GM20000 (cell line): ENCODE results near the gene IMMT.

ENCODE experiments used
- DNase-seq: peaks from one replicate; pipeline ENCODE4 v3.0.0; 2012; ENCODE audit warnings: low spot score
- TF ChIP-seq, protein P1 (sequence below): IDR thresholded peaks from 2 replicates; pipeline ENCODE4 v1.5.1; 2012; ENCODE audit warnings: mild to moderate bottlenecking, control low read depth; ENCODE audit errors: extremely low read depth, missing control alignments

The IMMT gene

GRCh38 chr2:86175828-86176227, 19.4 kb downstream of the IMMT start:
- TF ChIP-seq, protein P1, sequence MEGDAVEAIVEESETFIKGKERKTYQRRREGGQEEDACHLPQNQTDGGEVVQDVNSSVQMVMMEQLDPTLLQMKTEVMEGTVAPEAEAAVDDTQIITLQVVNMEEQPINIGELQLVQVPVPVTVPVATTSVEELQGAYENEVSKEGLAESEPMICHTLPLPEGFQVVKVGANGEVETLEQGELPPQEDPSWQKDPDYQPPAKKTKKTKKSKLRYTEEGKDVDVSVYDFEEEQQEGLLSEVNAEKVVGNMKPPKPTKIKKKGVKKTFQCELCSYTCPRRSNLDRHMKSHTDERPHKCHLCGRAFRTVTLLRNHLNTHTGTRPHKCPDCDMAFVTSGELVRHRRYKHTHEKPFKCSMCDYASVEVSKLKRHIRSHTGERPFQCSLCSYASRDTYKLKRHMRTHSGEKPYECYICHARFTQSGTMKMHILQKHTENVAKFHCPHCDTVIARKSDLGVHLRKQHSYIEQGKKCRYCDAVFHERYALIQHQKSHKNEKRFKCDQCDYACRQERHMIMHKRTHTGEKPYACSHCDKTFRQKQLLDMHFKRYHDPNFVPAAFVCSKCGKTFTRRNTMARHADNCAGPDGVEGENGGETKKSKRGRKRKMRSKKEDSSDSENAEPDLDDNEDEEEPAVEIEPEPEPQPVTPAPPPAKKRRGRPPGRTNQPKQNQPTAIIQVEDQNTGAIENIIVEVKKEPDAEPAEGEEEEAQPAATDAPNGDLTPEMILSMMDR: no peak
- no peak for DNase-seq

GRCh38 chr2:86174445-86174844, 20.8 kb downstream of the IMMT start:
- TF ChIP-seq, protein P1: no peak
- no peak for DNase-seq

DNA sequence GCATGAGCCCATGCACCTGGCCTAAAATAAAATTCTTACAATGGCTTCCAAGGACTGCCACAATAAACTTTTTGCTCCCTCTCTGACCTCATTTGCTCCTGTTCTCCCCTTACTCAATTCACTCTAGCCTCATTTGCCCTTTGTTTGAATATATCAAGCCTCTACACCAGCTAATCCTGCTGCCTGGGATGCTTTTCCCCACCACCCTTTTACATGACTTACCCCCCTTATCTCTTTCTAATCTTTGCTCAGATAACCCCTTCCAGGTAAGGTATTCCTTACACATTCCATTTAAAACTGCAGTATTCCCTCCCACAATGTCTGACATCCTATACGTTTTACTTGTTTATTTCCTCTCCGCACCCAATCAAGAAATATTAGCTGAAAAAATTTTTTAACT, 22.7 kb downstream of the IMMT start:
- TF ChIP-seq, protein P1: no peak
- DNase-seq: no peak

DNA sequence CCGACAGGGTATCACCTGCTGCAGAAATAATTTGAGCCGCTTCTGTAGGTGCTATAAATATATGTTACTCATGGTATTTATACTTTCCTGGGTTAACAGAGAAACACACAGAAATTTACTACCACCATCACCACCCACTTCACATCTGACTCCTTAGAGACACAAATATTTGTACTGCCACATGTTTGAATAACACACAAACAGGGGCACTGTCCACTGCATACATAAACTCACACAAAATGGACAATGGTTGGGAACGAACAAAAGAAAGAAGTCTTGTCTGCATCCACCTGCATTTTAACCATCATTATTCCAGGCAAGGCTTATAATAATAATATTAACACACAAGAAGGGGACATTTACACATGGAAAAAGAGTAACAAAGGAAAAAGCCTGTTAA, 24.0 kb downstream of the IMMT start:
- TF ChIP-seq, protein P1: no peak
- no peak for DNase-seq

- TF ChIP-seq, protein P1: no peak
- DNase-seq: no peak
Measured at GRCh38 chr2:86170449-86170848, 24.8 kb downstream of the IMMT start.

- TF ChIP-seq, protein P1: no peak
- no peak for DNase-seq
Measured at GRCh38 chr2:86160156-86160952, 34.9 kb downstream of the IMMT start.

GRCh38 chr2:86158286-86158685, 37.0 kb downstream of the IMMT start:
- TF ChIP-seq, protein P1: no peak
- no peak for DNase-seq
